H9 (cell line): Measurements from ENCODE around the gene NFATC2IP. TPM values are rescaled to one million over a fixed set of nuclear protein-coding genes. Genes with fewer than 3 reads are reported as not detected.

Source experiments
- DNase-seq: peaks from one replicate; pipeline ENCODE4 v3.0.0-alpha.2; 2017
- H2AFZ ChIP-seq: one replicate; pipeline ENCODE4 v1.6.1; 2013; ENCODE audit warnings: mild to moderate bottlenecking, low read length, control low read depth, moderate library complexity
- H2AK5ac ChIP-seq: 2 replicates; pipeline ENCODE4 v1.6.1; 2013; ENCODE audit warnings: low read length, control low read depth, mixed read lengths; ENCODE audit not compliant: insufficient read length
- H2BK120ac ChIP-seq: one replicate; pipeline ENCODE4 v1.6.1; 2013; ENCODE audit warnings: low read depth, mild to moderate bottlenecking, low read length, control low read depth, inconsistent platforms; ENCODE audit not compliant: poor library complexity, severe bottlenecking
- H2BK12ac ChIP-seq: 2 replicates; pipeline ENCODE4 v1.6.1; 2013; ENCODE audit warnings: low read length, control low read depth, mixed read lengths, low read depth; ENCODE audit not compliant: insufficient read length
- H2BK15ac ChIP-seq: 2 replicates; pipeline ENCODE4 v1.6.1; 2013; ENCODE audit warnings: low read depth, low read length, control low read depth
- H2BK20ac ChIP-seq: one replicate; pipeline ENCODE4 v1.6.1; 2013; ENCODE audit warnings: low read depth, mild to moderate bottlenecking, low read length, control low read depth, inconsistent platforms; ENCODE audit not compliant: poor library complexity, severe bottlenecking
- H2BK5ac ChIP-seq: 2 replicates; pipeline ENCODE4 v1.6.1; 2013; ENCODE audit warnings: low read length, control low read depth, mixed read lengths; ENCODE audit not compliant: insufficient read length
- H3K14ac ChIP-seq: 2 replicates; pipeline ENCODE4 v1.6.1; 2013; ENCODE audit warnings: low read length, control low read depth; ENCODE audit not compliant: insufficient read depth
- H3K18ac ChIP-seq: 2 replicates; pipeline ENCODE4 v1.6.1; 2013; ENCODE audit warnings: low read depth, mild to moderate bottlenecking, mixed read lengths, low read length, control low read depth; ENCODE audit not compliant: insufficient read length
- H3K23ac ChIP-seq: 2 replicates; pipeline ENCODE4 v1.6.1; 2013; ENCODE audit warnings: low read length, control low read depth, mixed read lengths, low read depth; ENCODE audit not compliant: insufficient read length
- H3K23me2 ChIP-seq: 2 replicates; pipeline ENCODE4 v1.6.1; 2013; ENCODE audit warnings: low read depth, mild to moderate bottlenecking, mixed read lengths, low read length, control low read depth; ENCODE audit not compliant: insufficient read length, poor library complexity, severe bottlenecking
- H3K27ac ChIP-seq: 2 replicates; pipeline ENCODE4 v1.5.1; 2013; ENCODE audit warnings: low read length, control low read depth, mixed read lengths, low read depth; ENCODE audit not compliant: insufficient read length
- H3K27me3 ChIP-seq: 2 replicates; pipeline ENCODE4 v1.6.1; 2013; ENCODE audit warnings: low read length, control low read depth, inconsistent platforms; ENCODE audit not compliant: insufficient read depth
- H3K4ac ChIP-seq: 2 replicates; pipeline ENCODE4 v1.6.1; 2013; ENCODE audit warnings: low read depth, mild to moderate bottlenecking, control low read depth, inconsistent platforms, low read length, moderate library complexity
- H3K4me1 ChIP-seq: 2 replicates; pipeline ENCODE4 v1.6.1; 2013; ENCODE audit warnings: low read length, control low read depth, inconsistent platforms; ENCODE audit not compliant: insufficient read depth
- H3K4me2 ChIP-seq: 2 replicates; pipeline ENCODE4 v1.6.1; 2013; ENCODE audit warnings: low read length, control low read depth, mixed read lengths; ENCODE audit not compliant: insufficient read length, insufficient read depth
- H3K56ac ChIP-seq: 2 replicates; pipeline ENCODE4 v1.6.1; 2013; ENCODE audit warnings: low read depth, mild to moderate bottlenecking, mixed read lengths, low read length, control low read depth; ENCODE audit not compliant: insufficient read length
- H3K79me1 ChIP-seq: 2 replicates; pipeline ENCODE4 v1.6.1; 2013; ENCODE audit warnings: low read depth, mild to moderate bottlenecking, moderate library complexity, low read length, control low read depth, inconsistent platforms; ENCODE audit not compliant: insufficient read depth, poor library complexity, severe bottlenecking
- H3K79me2 ChIP-seq: 2 replicates; pipeline ENCODE4 v1.6.1; 2013; ENCODE audit warnings: low read length, control low read depth, inconsistent platforms; ENCODE audit not compliant: insufficient read depth
- H3K9ac ChIP-seq: 2 replicates; pipeline ENCODE4 v1.6.1; 2013; ENCODE audit warnings: low read length, control low read depth, mixed read lengths; ENCODE audit not compliant: insufficient read length; ENCODE audit errors: extremely low read depth
- H3K9me3 ChIP-seq: one replicate; pipeline ENCODE4 v1.6.1; 2013; ENCODE audit warnings: low read depth, low read length, inconsistent platforms; ENCODE audit not compliant: control insufficient read depth
- H3T11ph ChIP-seq: one replicate; pipeline ENCODE4 v1.6.1; 2013; ENCODE audit warnings: mild to moderate bottlenecking, low read length, control low read depth, inconsistent platforms
- H4K20me1 ChIP-seq: one replicate; pipeline ENCODE4 v1.6.1; 2013; ENCODE audit not compliant: control insufficient read depth, insufficient read length, insufficient read depth
- H4K5ac ChIP-seq: 2 replicates; pipeline ENCODE4 v1.6.1; 2013; ENCODE audit warnings: low read depth, mild to moderate bottlenecking, mixed read lengths, low read length, control low read depth; ENCODE audit not compliant: insufficient read length
- H4K8ac ChIP-seq: replicated peaks from 2 replicates; pipeline ENCODE4 v1.6.1; 2013; ENCODE audit warnings: low read length, control low read depth, mixed read lengths, low read depth; ENCODE audit not compliant: insufficient read length
- H4K91ac ChIP-seq: 2 replicates; pipeline ENCODE4 v1.6.1; 2013; ENCODE audit warnings: low read depth, mild to moderate bottlenecking, moderate library complexity, mixed read lengths, low read length, control low read depth; ENCODE audit not compliant: insufficient read length
- H3K27ac Mint-ChIP-seq, 3 experiments: 2 replicates in 2 of 3; 3 replicates in 1 of 3; pipeline ENCODE4 v1.8.0; 2020 to 2021; ENCODE audit warnings: mixed read lengths in 3 of 3, mild to moderate bottlenecking in 1 of 3, moderate library complexity in 1 of 3
- H3K27me3 Mint-ChIP-seq: 2 replicates; pipeline ENCODE4 v1.8.0; 2021; ENCODE audit warnings: low read depth, mild to moderate bottlenecking, moderate library complexity, mixed read lengths
- H3K36me3 Mint-ChIP-seq, 3 experiments: 2 replicates in 2 of 3; 3 replicates in 1 of 3; pipeline ENCODE4 v1.8.0; 2020 to 2021; ENCODE audit warnings: low read depth in 3 of 3, mixed read lengths in 3 of 3; ENCODE audit not compliant: insufficient read depth in 1 of 3
- H3K4me1 Mint-ChIP-seq, 2 experiments: 2 replicates each; pipeline ENCODE4 v1.8.0; 2020; ENCODE audit warnings: mixed read lengths in 2 of 2
- H3K4me3 Mint-ChIP-seq, 2 experiments: 2 replicates in 1 of 2; 3 replicates in 1 of 2; pipeline ENCODE4 v1.8.0; 2020 to 2021; ENCODE audit warnings: mild to moderate bottlenecking in 2 of 2, mixed read lengths in 2 of 2, moderate library complexity in 1 of 2
- H3K9me3 Mint-ChIP-seq, 2 experiments: 2 replicates in 1 of 2; 3 replicates in 1 of 2; pipeline ENCODE4 v1.8.0; 2020; ENCODE audit warnings: mild to moderate bottlenecking in 2 of 2, mixed read lengths in 2 of 2, moderate library complexity in 1 of 2
- WGBS: extraction: QIAGEN DNeasy Blood & Tissue Kit; methylation state at CpG from one replicate; pipeline ENCODE4 v1.1.7; 2013; ENCODE audit warnings: missing lambda C conversion rate, low lambda C conversion rate, mixed read lengths; ENCODE audit not compliant: insufficient read length; ENCODE audit errors: extremely low coverage; 5-methylcytosine and 5-hydroxymethylcytosine counted together
- total RNA-seq: library from RNA; stranded (reverse); gene quantifications from 2 replicates; pipeline ENCODE4 v1.2.1, GENCODE V29; 2021
- TF ChIP-seq, protein P1 (sequence below): fragments of 200-600 bp; sonication (generic); conservative IDR thresholded peaks from 3 replicates; pipeline ENCODE4 v1.8.0; 2021; ENCODE audit warnings: antibody characterized with exemption, mild to moderate bottlenecking

NFATC2IP gene
- total RNA-seq, 1 experiment from 2014 or later = 73.8 TPM

DNA sequence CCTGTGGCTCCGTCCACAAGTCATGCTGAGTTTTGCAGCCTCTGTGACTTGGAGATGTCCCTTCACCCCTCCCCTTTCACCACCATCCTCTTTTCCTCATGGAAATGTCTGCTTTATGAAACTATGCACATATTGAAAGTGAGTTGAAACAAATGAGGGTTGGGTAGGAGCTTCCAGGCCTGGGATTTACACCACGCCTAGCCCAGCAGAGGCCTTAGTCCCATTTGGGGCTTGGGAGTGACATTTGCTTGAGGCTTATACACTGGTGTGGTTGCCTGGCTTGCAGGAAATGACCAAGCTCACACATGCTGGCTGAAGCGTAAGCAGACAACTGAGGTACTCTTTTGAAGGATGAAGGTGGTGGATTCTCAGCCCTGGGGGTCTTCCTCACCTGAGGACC lies 13.3 kb downstream of the NFATC2IP start:
- no peaks in the 10 kb centered on the region; the same call in 1 of the 2 replicates for H3K27me3 Mint-ChIP-seq
- Histone ChIP-seq H3K18ac (no peak overlapping the region), H3K4me1 (no peaks in the 10 kb centered on the region), H2BK120ac (no peak overlapping the region), H4K20me1 (no peaks in the 10 kb centered on the region), H3K56ac (no peak overlapping the region), H2BK15ac (no peak overlapping the region), H2BK12ac (no peak overlapping the region), H4K91ac (no peak overlapping the region), H2BK5ac (no peak overlapping the region), H3K27ac (no peak overlapping the region), H3K14ac (no peak overlapping the region), H2AK5ac (no peak overlapping the region), H3K23me2 (no peaks in the 10 kb centered on the region), H3K79me1 (no peaks in the 10 kb centered on the region), H3T11ph (no peak overlapping the region), H3K23ac (no peak overlapping the region), H3K4ac (no peak overlapping the region), H3K27me3 (no peaks in the 10 kb centered on the region), H3K79me2 (no peaks in the 10 kb centered on the region), H3K9ac (no peak overlapping the region), H4K8ac (no peak overlapping the region), H2BK20ac (no peak overlapping the region), H2AFZ (no peak overlapping the region), H3K4me2 (no peak overlapping the region), H3K9me3 (no peaks in the 10 kb centered on the region), H4K5ac (no peak overlapping the region)
- no peak overlapping the region for H3K4me3 Mint-ChIP-seq
- no peaks in the 10 kb centered on the region for H3K4me1 Mint-ChIP-seq
- no peaks in the 10 kb centered on the region for H3K9me3 Mint-ChIP-seq
- no peak overlapping the region for H3K27ac Mint-ChIP-seq
- H3K36me3 Mint-ChIP-seq = peaks cover 30 to 63% (median 62%) of the 10 kb centered on the region in 3 experiments; a peak in 6 of 7 replicates
- WGBS = no CpG with 5 or more reads among the region's 3 CpGs
- no peak for DNase-seq
- TF ChIP-seq, protein P1, sequence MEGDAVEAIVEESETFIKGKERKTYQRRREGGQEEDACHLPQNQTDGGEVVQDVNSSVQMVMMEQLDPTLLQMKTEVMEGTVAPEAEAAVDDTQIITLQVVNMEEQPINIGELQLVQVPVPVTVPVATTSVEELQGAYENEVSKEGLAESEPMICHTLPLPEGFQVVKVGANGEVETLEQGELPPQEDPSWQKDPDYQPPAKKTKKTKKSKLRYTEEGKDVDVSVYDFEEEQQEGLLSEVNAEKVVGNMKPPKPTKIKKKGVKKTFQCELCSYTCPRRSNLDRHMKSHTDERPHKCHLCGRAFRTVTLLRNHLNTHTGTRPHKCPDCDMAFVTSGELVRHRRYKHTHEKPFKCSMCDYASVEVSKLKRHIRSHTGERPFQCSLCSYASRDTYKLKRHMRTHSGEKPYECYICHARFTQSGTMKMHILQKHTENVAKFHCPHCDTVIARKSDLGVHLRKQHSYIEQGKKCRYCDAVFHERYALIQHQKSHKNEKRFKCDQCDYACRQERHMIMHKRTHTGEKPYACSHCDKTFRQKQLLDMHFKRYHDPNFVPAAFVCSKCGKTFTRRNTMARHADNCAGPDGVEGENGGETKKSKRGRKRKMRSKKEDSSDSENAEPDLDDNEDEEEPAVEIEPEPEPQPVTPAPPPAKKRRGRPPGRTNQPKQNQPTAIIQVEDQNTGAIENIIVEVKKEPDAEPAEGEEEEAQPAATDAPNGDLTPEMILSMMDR = no peak
